NB4 (cell line): Measurements from ENCODE around the gene RTN4IP1.

Experiments used
- DNase-seq: peaks from one replicate; pipeline ENCODE4 v3.0.0; 2010; ENCODE audit warnings: low read depth
- H3K4me3 ChIP-seq: one replicate; pipeline ENCODE4 v1.5.1; 2011; ENCODE audit warnings: mild to moderate bottlenecking, low read depth, low read length, moderate library complexity
- MYC ChIP-seq: IDR thresholded peaks from 2 replicates; pipeline ENCODE4 v1.6.1; 2011; ENCODE audit warnings: low read depth, low read length
- POLR2A ChIP-seq: IDR thresholded peaks from 2 replicates; pipeline ENCODE4 v1.6.1; 2011; ENCODE audit warnings: mild to moderate bottlenecking; ENCODE audit not compliant: insufficient read length; ENCODE audit errors: extremely low read depth
- TF ChIP-seq, protein P1 (sequence below): IDR thresholded peaks from 2 replicates; pipeline ENCODE4 v1.6.1; 2011; ENCODE audit warnings: low read depth, low read length
- TF ChIP-seq, protein P2 (sequence below): IDR thresholded peaks from one replicate; pipeline ENCODE4 v1.5.1; 2012; ENCODE audit warnings: low read depth, low read length

The RTN4IP1 gene

DNA sequence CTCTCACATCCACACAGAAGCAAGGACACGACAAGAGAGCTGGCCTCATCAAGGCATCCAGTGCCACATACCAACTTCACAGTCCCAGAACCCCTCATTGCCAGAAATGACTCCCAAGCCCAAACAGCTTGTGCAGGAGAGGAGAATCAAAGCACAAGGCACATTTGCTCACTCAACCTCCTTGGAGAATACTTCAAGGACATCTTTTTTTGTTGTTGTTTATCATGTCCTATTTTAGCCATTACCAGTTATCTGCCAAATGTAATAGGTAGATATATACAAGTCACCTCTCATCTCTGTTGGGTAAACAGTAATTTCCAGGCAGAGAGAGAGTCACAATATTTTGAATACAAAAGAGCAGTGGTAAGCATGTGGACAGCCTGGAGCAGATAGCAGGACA lies 47.8 kb downstream of the RTN4IP1 start:
- DNase-seq = no peak

DNA sequence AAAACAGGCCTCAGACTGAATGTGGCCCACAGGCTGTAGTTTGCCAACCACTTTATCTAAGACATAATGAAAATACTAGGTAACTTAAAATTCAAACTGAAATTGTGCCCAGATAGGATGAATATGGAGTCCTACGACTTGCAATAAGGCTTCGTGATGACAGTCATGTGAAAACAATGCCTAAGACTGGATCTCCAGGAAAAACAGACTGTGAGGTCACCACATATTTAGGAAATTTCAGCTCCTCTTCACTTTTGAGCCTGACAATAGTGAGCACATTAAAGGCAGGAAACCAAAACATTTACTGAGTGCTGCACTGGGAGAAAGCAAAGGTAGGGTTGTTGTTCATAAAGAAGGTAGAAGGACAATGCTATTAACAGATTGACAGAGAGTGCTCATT lies 50.0 kb downstream of the RTN4IP1 start:
- no peak overlapping the region for H3K4me3 ChIP-seq
- DNase-seq = no peak

More for the DNA sequence above, 47.8 kb downstream of the RTN4IP1 start:
- TF ChIP-seq, protein P1, sequence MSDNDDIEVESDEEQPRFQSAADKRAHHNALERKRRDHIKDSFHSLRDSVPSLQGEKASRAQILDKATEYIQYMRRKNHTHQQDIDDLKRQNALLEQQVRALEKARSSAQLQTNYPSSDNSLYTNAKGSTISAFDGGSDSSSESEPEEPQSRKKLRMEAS = no peak
- TF ChIP-seq POLR2A (no peak), MYC (no peak)
- TF ChIP-seq, protein P2, sequence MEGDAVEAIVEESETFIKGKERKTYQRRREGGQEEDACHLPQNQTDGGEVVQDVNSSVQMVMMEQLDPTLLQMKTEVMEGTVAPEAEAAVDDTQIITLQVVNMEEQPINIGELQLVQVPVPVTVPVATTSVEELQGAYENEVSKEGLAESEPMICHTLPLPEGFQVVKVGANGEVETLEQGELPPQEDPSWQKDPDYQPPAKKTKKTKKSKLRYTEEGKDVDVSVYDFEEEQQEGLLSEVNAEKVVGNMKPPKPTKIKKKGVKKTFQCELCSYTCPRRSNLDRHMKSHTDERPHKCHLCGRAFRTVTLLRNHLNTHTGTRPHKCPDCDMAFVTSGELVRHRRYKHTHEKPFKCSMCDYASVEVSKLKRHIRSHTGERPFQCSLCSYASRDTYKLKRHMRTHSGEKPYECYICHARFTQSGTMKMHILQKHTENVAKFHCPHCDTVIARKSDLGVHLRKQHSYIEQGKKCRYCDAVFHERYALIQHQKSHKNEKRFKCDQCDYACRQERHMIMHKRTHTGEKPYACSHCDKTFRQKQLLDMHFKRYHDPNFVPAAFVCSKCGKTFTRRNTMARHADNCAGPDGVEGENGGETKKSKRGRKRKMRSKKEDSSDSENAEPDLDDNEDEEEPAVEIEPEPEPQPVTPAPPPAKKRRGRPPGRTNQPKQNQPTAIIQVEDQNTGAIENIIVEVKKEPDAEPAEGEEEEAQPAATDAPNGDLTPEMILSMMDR = no peak
- no peak overlapping the region for H3K4me3 ChIP-seq

DNA sequence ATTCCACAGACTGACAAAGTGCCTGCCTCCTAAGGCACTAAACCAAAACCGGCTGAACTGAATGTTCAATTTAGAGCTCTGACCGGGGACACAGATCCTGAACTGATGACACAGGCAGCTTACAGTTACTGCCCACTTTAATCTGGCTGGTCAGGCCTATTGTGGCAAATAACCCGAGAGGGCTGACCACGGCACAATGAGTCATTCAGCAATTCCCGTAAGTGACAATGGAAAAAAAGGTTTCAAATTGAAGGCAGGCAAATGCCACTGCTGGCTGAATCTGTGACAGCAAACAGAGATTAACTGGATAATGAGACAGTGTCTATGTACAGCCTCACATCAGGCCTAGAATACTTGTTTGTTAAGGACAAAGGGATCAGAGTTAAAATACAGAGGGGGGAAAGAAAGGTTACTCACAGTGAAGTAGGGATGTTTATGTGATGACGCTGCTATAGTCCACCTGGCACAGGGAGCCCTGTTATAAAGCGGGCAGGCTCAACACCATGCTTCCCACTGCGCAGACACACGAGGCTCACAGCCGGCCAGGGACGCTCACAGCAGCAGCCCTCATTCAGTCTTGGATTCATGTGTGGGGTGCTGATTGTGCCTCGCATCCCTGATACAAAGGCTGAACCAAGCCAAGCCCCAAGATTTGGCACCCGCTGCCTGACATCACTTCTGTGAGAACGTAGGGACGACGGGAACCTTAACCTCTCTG lies 54.4 kb downstream of the RTN4IP1 start:
- TF ChIP-seq MYC = no peak
- TF ChIP-seq POLR2A = no peak
- TF ChIP-seq, protein P2 = no peak
- TF ChIP-seq, protein P1 = no peak
- no peak overlapping the region for H3K4me3 ChIP-seq
- peak; percentile 52 for DNase-seq

More for the DNA sequence above, 50.0 kb downstream of the RTN4IP1 start:
- TF ChIP-seq, protein P1 = no peak
- TF ChIP-seq POLR2A (no peak), MYC (no peak)
- TF ChIP-seq, protein P2 = no peak

DNA sequence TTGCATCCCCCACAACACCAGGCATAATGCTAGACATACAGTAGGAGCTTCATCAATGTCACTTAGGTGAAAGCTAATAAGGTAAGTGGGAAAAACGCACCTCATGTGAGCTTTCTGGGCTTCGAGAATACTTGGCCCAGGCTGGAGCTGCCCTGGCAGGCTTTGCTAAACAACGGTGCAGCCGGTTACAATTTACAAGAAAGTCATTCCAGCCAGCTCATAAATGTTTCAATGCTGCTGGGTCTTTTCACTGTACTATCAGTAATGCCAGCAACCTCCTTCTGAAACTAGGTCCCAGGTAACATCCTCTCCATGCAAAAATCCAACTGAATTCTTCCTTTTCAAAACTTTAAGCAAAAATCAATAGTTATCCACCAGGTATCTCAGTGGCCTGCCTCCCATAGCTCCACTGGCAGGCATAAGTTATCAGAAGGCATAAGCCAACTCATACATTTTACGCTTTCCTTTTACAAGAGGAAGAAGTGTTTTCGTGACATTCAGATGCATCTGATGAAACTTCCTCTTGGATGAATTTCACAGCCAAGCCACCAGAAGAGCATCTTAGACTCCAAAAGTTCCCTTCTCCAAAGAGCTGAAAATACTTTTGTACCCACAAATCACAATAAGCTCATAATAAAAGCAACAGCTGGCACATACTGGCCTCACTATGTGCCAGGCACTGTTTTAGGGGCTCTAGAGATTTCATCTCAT lies 56.3 kb downstream of the RTN4IP1 start:
- H3K4me3 ChIP-seq = no peak overlapping the region
- peak; percentile 36 for DNase-seq
- TF ChIP-seq POLR2A (no peak), MYC (no peak)
- TF ChIP-seq, protein P1 = no peak
- TF ChIP-seq, protein P2 = no peak

DNA sequence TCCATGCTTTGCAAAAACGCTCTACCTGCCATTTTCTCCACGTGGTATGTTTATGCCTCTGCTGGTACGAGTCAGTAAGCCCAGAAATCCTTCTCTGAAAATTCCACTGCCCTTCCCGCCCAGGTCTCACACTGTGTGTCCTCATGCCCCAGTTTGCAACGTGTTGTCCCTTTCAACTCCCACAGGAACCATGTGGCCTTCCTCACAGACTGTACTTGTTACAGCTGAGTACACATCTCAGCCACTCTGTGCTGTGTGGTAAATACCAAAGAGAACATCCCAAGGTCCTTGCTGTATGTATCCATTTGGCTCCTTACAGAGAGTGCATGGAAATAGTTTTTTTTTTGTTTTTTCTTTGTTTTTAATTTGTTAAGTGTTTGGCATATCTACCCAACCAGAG lies 56.9 kb downstream of the RTN4IP1 start:
- H3K4me3 ChIP-seq = no peak overlapping the region
- DNase-seq = no peak
- no peak for TF ChIP-seq MYC
- TF ChIP-seq, protein P2 = no peak
- TF ChIP-seq, protein P1 = no peak
- TF ChIP-seq POLR2A = no peak
